ENCODE data around the gene CLK2. TPM values are rescaled to one million over a fixed set of nuclear protein-coding genes. Genes with fewer than 3 reads are reported as not detected.

Gene CLK2
- total and polyA plus RNA-seq, 9 of the 15 experiments (the other 6 are each of a cell fraction or from before 2014, with no cell fraction given), result 13.5 to 81.4 (median 39.6) TPM

DNA sequence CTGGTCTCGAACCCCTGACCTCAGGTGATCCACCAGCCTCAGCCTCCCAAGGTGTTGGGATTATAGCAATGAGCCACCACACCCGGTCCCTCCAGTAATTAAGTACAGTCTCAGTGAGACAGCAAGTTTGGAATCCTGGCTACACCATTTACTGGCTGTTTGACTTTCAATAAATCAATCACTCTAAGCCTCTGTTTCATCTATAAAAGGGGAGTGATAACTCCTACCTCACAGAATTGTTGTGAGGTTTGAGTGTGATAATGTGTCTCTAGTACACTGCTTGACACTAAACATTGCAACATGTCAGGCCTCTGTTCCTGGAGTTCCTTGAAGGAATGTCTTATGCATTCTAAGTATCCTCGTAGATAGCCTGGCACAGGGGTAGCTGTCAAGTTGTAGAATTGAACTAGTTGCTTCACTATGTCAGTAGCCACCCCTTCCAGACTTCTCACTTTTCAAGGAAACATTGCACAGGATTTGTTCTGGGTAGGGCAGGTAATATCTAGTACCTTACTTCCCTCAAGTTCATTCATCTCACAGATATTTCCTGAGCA is 30.4 kb downstream of the CLK2 start (continued):
- TF ChIP-seq ZNF398 (CRISPR knock-in tag; IDR thresholded peaks at IDR 0.05), result no peak
- TF ChIP-seq PKNOX1 (IDR thresholded peaks at IDR 0.05), result peak; percentile 70
- no peak for TF ChIP-seq ESRRB (CRISPR knock-in tag; IDR thresholded peaks at IDR 0.05; ENCODE audit: borderline replicate concordance)
- peak; percentile 36; the same call in 1 of the 2 replicates for TF ChIP-seq SP1 (CRISPR knock-in tag; IDR thresholded peaks at IDR 0.05)
- TF ChIP-seq DIDO1 (tag; IDR thresholded peaks at IDR 0.05; ENCODE audit: low read depth), result no peak
- TF ChIP-seq ATF1 (CRISPR knock-in tag; IDR thresholded peaks at IDR 0.05), result no peak
- no peak for TF ChIP-seq ATF1 (tag; IDR thresholded peaks at IDR 0.05)
- TF ChIP-seq MEIS2 (IDR thresholded peaks at IDR 0.05; ENCODE audit: partially characterized antibody), result peak; percentile 90
- TF ChIP-seq FUS (optimal IDR thresholded peaks at IDR 0.05; ENCODE audit: low read depth, low read length), result no peak
- no peak for TF ChIP-seq SMAD1 (IDR thresholded peaks at IDR 0.05; ENCODE audit: low read depth, low read length, partially characterized antibody)
- peak; percentile 60; the same call in 1 of the 2 replicates for TF ChIP-seq CEBPB (tag; IDR thresholded peaks at IDR 0.05)
- TF ChIP-seq ARHGAP35 (IDR thresholded peaks at IDR 0.05; ENCODE audit: partially characterized antibody), result no peak
- TF ChIP-seq, protein P1, sequence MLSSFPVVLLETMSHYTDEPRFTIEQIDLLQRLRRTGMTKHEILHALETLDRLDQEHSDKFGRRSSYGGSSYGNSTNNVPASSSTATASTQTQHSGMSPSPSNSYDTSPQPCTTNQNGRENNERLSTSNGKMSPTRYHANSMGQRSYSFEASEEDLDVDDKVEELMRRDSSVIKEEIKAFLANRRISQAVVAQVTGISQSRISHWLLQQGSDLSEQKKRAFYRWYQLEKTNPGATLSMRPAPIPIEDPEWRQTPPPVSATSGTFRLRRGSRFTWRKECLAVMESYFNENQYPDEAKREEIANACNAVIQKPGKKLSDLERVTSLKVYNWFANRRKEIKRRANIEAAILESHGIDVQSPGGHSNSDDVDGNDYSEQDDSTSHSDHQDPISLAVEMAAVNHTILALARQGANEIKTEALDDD (IDR thresholded peaks at IDR 0.05), result no peak
- no peak for TF ChIP-seq CBFA2T3 (IDR thresholded peaks at IDR 0.05)
- TF ChIP-seq, protein P2, sequence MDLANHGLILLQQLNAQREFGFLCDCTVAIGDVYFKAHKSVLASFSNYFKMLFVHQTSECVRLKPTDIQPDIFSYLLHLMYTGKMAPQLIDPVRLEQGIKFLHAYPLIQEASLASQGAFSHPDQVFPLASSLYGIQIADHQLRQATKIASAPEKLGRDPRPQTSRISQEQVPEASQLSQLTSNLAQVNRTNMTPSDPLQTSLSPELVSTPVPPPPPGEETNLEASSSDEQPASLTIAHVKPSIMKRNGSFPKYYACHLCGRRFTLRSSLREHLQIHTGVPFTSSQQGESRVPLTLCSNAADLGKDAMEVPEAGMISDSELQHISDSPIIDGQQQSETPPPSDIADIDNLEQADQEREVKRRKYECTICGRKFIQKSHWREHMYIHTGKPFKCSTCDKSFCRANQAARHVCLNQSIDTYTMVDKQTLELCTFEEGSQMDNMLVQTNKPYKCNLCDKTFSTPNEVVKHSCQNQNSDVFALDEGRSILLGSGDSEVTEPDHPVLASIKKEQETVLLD (IDR thresholded peaks at IDR 0.05), result no peak
